ENCODE data around the gene CRYGB.
"Not testable (repeated sequence)": the region's sequence is repeated elsewhere in the genome, so short reads cannot be mapped to it uniquely, and the experiment has no call there.

DNA sequence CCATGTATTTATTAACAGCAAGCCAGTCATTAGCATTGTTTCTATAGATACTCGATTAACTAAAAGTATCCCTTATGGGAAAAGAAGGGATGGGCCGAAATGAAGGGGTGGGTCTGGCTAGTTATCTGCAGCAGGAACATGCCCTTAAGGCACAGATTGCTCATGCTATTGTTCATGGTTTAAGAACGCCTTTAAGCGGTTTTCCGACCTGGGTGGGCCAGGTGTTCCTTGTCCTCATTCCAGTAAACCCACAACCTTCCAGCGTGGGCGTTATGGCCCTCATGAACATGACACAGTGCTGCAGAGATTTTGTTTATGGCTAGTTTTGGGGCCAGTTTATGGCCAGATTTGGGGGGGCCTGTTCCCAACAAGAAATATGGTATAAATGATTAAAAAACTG lies 7.6 kb downstream of the CRYGB start:
- TF ChIP-seq, protein P1, sequence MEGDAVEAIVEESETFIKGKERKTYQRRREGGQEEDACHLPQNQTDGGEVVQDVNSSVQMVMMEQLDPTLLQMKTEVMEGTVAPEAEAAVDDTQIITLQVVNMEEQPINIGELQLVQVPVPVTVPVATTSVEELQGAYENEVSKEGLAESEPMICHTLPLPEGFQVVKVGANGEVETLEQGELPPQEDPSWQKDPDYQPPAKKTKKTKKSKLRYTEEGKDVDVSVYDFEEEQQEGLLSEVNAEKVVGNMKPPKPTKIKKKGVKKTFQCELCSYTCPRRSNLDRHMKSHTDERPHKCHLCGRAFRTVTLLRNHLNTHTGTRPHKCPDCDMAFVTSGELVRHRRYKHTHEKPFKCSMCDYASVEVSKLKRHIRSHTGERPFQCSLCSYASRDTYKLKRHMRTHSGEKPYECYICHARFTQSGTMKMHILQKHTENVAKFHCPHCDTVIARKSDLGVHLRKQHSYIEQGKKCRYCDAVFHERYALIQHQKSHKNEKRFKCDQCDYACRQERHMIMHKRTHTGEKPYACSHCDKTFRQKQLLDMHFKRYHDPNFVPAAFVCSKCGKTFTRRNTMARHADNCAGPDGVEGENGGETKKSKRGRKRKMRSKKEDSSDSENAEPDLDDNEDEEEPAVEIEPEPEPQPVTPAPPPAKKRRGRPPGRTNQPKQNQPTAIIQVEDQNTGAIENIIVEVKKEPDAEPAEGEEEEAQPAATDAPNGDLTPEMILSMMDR (conservative IDR thresholded peaks at IDR 0.05; ENCODE audit: low read length), result not testable (repeated sequence)
- TF ChIP-seq EZH2phosphoT487 (IDR thresholded peaks at IDR 0.05; ENCODE audit: borderline replicate concordance, low read depth, low read length), result not testable (repeated sequence)

Data from OCI-LY7 (cell line).